H1 (cell line): ENCODE measurements around the gene GIPC1. TPM values are rescaled to one million over a fixed set of nuclear protein-coding genes. Genes with fewer than 3 reads are reported as not detected.

Experiments
- CHD7 ChIP-seq: fragments of 300-600 bp; sonication (generic); IDR thresholded peaks from 2 replicates; pipeline ENCODE4 v1.7.1; 2012; ENCODE audit warnings: low read length, moderate library complexity, mild to moderate bottlenecking, inconsistent platforms; ENCODE audit not compliant: insufficient replicate concordance
- CTCF ChIP-seq, 3 experiments: IDR thresholded peaks; 1 replicate in 2 of 3; 2 replicates in 1 of 3; pipeline versions ENCODE4 v1.5.1 to v1.6.1; 2011; ENCODE audit warnings: low read length in 3 of 3, mild to moderate bottlenecking in 3 of 3, inconsistent platforms in 2 of 3, low read depth in 1 of 3, moderate library complexity in 1 of 3; ENCODE audit not compliant: insufficient read depth in 1 of 3; ENCODE audit errors: control extremely low read depth in 1 of 3
- NANOG ChIP-seq: IDR thresholded peaks from 2 replicates; pipeline ENCODE4 v1.6.1; 2011; ENCODE audit warnings: low read length, low read depth, mild to moderate bottlenecking, inconsistent platforms; ENCODE audit not compliant: insufficient read depth, poor library complexity, severe bottlenecking
- RAD21 ChIP-seq, 2 experiments: IDR thresholded peaks in 1 of 2; conservative IDR thresholded peaks in 1 of 2; 2 replicates each; pipeline ENCODE4 v1.6.1; 2011; ENCODE audit warnings: low read depth in 2 of 2, low read length in 2 of 2, improper control_type of control experiment in 1 of 2, inconsistent platforms in 1 of 2, mild to moderate bottlenecking in 1 of 2, moderate library complexity in 1 of 2
- SIX5 ChIP-seq: IDR thresholded peaks from 2 replicates; pipeline ENCODE4 v1.6.1; 2011; ENCODE audit warnings: mild to moderate bottlenecking, low read depth, low read length
- TAF1 ChIP-seq: IDR thresholded peaks from 2 replicates; pipeline ENCODE4 v1.6.1; 2011; ENCODE audit warnings: mild to moderate bottlenecking, low read depth, low read length
- polyA plus RNA-seq, 7 experiments: library from polyadenylated mRNA; depleted of rRNA in 3 of 7; stranded (reverse) in 5 of 7; unstranded in 2 of 7; fragments of >200 nt in 5 of 7; fragments of 200-250 nt in 2 of 7; gene quantifications; 1 replicate in 5 of 7; 2 replicates in 1 of 7; 4 replicates in 1 of 7; pipeline versions ENCODE4 v1.2.1 to v1.2.3, GENCODE V29; 2011 to 2013; ENCODE audit warnings: missing spikeins in 2 of 7, mixed read lengths in 2 of 7
- total RNA-seq: library from RNA; stranded (reverse); fragmentation: NEBNext Ultra II Directional; extraction: Animal tissue kit (Norgen Biotek cat#: 25700); gene quantifications from 2 replicates; pipeline ENCODE4 v1.2.1, GENCODE V29; 2021

Gene GIPC1
- total and polyA plus RNA-seq, 2 of the 8 experiments (the other 6 are each of a cell fraction or from before 2014, with no cell fraction given), result 65.6 to 72.0 TPM

GRCh38 chr19:14475251-14476073 lies 20.5 kb downstream of the GIPC1 start, which contains the start of gene PTGER1 (continued):
- no peak for TF ChIP-seq CHD7
- TF ChIP-seq CTCF (IDR thresholded peaks at IDR 0.05; ENCODE audit: control extremely low read depth in 1 of 3, insufficient read depth in 1 of 3, low read depth in 1 of 3, low read length in 3 of 3), result peak; percentile 50 to 54 (median 53)
- TF ChIP-seq RAD21 (IDR thresholded peaks at IDR 0.05 in 1 of 2, conservative IDR thresholded peaks at IDR 0.05 in 1 of 2; ENCODE audit: low read depth in 2 of 2, low read length in 2 of 2), result peak in 1 of 2 experiments; percentile 26; a peak in 1 of 4 replicates
- TF ChIP-seq SIX5, result no peak
- no peak for TF ChIP-seq TAF1
- TF ChIP-seq NANOG, result no peak
- TF ChIP-seq, all 59 proteins: peak for 3
